ENCODE data around the gene TEAD1.

The TEAD1 gene

GRCh38 chr11:12793065-12793464, 118.8 kb downstream of the TEAD1 start:
- no peak overlapping the region for H3K4me3 ChIP-seq
- no peak overlapping the region for H3K27ac ChIP-seq

GRCh38 chr11:12793506-12793905, 119.3 kb downstream of the TEAD1 start:
- Histone ChIP-seq H3K27ac (no peak overlapping the region), H3K4me3 (no peak overlapping the region)

- Histone ChIP-seq H3K27ac (no peak overlapping the region), H3K4me3 (no peak overlapping the region)
These were observed 120.5 kb downstream of the TEAD1 start for GRCh38 chr11:12794576-12795230.

GRCh38 chr11:12797996-12798395, 123.8 kb downstream of the TEAD1 start:
- Histone ChIP-seq H3K4me3 (no peak overlapping the region), H3K27ac (peak overlapping the region in 1 of 21 experiments; percentile 45)

GRCh38 chr11:12798609-12799011, 124.4 kb downstream of the TEAD1 start:
- H3K27ac ChIP-seq: peak overlapping the region in 3 of 21 experiments; percentile 4 to 61 (median 45)

GRCh38 chr11:12799334-12799835, 125.2 kb downstream of the TEAD1 start:
- Histone ChIP-seq H3K4me3 (no peak overlapping the region), H3K27ac (peak overlapping the region in 5 of 21 experiments; percentile 32 to 67 (median 45))

More at GRCh38 chr11:12798609-12799011, 124.4 kb downstream of the TEAD1 start:
- no peak overlapping the region for H3K4me3 ChIP-seq

- H3K27ac ChIP-seq: peak overlapping the region in 11 of 21 experiments; percentile 1 to 68 (median 42)
These were observed 125.9 kb downstream of the TEAD1 start for GRCh38 chr11:12800032-12800671.

GRCh38 chr11:12800871-12801270, 126.7 kb downstream of the TEAD1 start:
- peak overlapping the region in 7 of 21 experiments; percentile 36 to 68 (median 51) for H3K27ac ChIP-seq
- no peak overlapping the region for H3K4me3 ChIP-seq

More at GRCh38 chr11:12800032-12800671, 125.9 kb downstream of the TEAD1 start:
- no peak overlapping the region for H3K4me3 ChIP-seq

GRCh38 chr11:12801976-12802375, 127.8 kb downstream of the TEAD1 start:
- peak overlapping the region in 7 of 21 experiments; percentile 6 to 85 (median 71) for H3K27ac ChIP-seq

GRCh38 chr11:12802418-12803085, 128.3 kb downstream of the TEAD1 start:
- no peak overlapping the region for H3K4me3 ChIP-seq

More at GRCh38 chr11:12801976-12802375, 127.8 kb downstream of the TEAD1 start:
- no peak overlapping the region for H3K4me3 ChIP-seq

GRCh38 chr11:12803086-12803826, 129.0 kb downstream of the TEAD1 start:
- no peak overlapping the region for H3K4me3 ChIP-seq
- H3K27ac ChIP-seq: peak overlapping the region in 18 of 21 experiments; percentile 21 to 85 (median 66)

More at GRCh38 chr11:12802418-12803085, 128.3 kb downstream of the TEAD1 start:
- H3K27ac ChIP-seq: peak overlapping the region in 18 of 21 experiments; percentile 21 to 85 (median 66)

GRCh38 chr11:12806113-12806512, 131.9 kb downstream of the TEAD1 start:
- Histone ChIP-seq H3K27ac (peak overlapping the region in 10 of 21 experiments; percentile 1 to 65 (median 46)), H3K4me3 (no peak overlapping the region)

- Histone ChIP-seq H3K4me3 (no peak overlapping the region), H3K27ac (peak overlapping the region in 1 of 21 experiments; percentile 47)
These were observed 133.4 kb downstream of the TEAD1 start for GRCh38 chr11:12807621-12808020.

GRCh38 chr11:12808519-12808918, 134.3 kb downstream of the TEAD1 start:
- H3K27ac ChIP-seq: peak overlapping the region in 2 of 21 experiments; percentile 33 to 40

GRCh38 chr11:12809364-12809763, 135.1 kb downstream of the TEAD1 start:
- Histone ChIP-seq H3K4me3 (no peak overlapping the region), H3K27ac (peak overlapping the region in 3 of 21 experiments; percentile 30 to 40 (median 33))

More at GRCh38 chr11:12808519-12808918, 134.3 kb downstream of the TEAD1 start:
- H3K4me3 ChIP-seq: no peak overlapping the region

GRCh38 chr11:12809864-12810567, 135.8 kb downstream of the TEAD1 start:
- Histone ChIP-seq H3K4me3 (no peak overlapping the region), H3K27ac (peak overlapping the region in 3 of 21 experiments; percentile 30 to 58 (median 33))

GRCh38 chr11:12810568-12810894, 136.3 kb downstream of the TEAD1 start:
- peak overlapping the region in 1 of 21 experiments; percentile 58 for H3K27ac ChIP-seq
- H3K4me3 ChIP-seq: no peak overlapping the region

- Histone ChIP-seq H3K4me3 (no peak overlapping the region), H3K27ac (no peak overlapping the region)
These were observed 137.6 kb downstream of the TEAD1 start for GRCh38 chr11:12811861-12812260.

- no peak overlapping the region for H3K4me3 ChIP-seq
- peak overlapping the region in 2 of 21 experiments; percentile 17 to 72 for H3K27ac ChIP-seq
These were observed 138.6 kb downstream of the TEAD1 start for GRCh38 chr11:12812849-12813248.
